ENCODE data around the gene RAPGEF1.
"Not testable (repeated sequence)": the region's sequence is repeated elsewhere in the genome, so short reads cannot be mapped to it uniquely, and the experiment has no call there.

Gene RAPGEF1

GRCh38 chr9:131554087-131554842 is 185.6 kb downstream of the RAPGEF1 start:
- DNase-seq (ENCODE audit: low read depth) = no peak
- no peak for TF ChIP-seq CTCF (IDR thresholded peaks at IDR 0.05; ENCODE audit: low read depth, low read length, missing control alignments)
- in situ Hi-C loops (cut with HindIII; ENCODE audit: low sequenced_read_pairs) = no loop called here
- no peak overlapping the region for H3K4me3 ChIP-seq (ENCODE audit: low read depth, low read length)

GRCh38 chr9:131552030-131552429 is 187.8 kb downstream of the RAPGEF1 start:
- H3K4me3 ChIP-seq (ENCODE audit: low read depth, low read length) = no peak overlapping the region
- no peak for TF ChIP-seq CTCF (IDR thresholded peaks at IDR 0.05; ENCODE audit: low read depth, low read length, missing control alignments)
- in situ Hi-C loops (cut with HindIII; ENCODE audit: low sequenced_read_pairs) = no loop called here
- DNase-seq (ENCODE audit: low read depth) = no peak

GRCh38 chr9:131550465-131550864 is 189.4 kb downstream of the RAPGEF1 start:
- DNase-seq (ENCODE audit: low read depth); H3K4me3 ChIP-seq (ENCODE audit: low read depth, low read length); in situ Hi-C loops (cut with HindIII; ENCODE audit: low sequenced_read_pairs): not testable (repeated sequence)

- H3K4me3 ChIP-seq (ENCODE audit: low read depth, low read length); DNase-seq (ENCODE audit: low read depth); in situ Hi-C loops (cut with HindIII; ENCODE audit: low sequenced_read_pairs): not testable (repeated sequence)
These were observed 190.7 kb downstream of the RAPGEF1 start for GRCh38 chr9:131549186-131549585.

GRCh38 chr9:131546336-131547084 is 193.4 kb downstream of the RAPGEF1 start:
- no peak for DNase-seq (ENCODE audit: low read depth)
- peak overlapping the region; percentile 18 for H3K4me3 ChIP-seq (ENCODE audit: low read depth, low read length)
- in situ Hi-C loops (cut with HindIII; ENCODE audit: low sequenced_read_pairs) = no loop called here
- TF ChIP-seq CTCF (IDR thresholded peaks at IDR 0.05; ENCODE audit: low read depth, low read length, missing control alignments) = no peak

GRCh38 chr9:131545786-131546335 is 194.0 kb downstream of the RAPGEF1 start:
- no peak for TF ChIP-seq CTCF (IDR thresholded peaks at IDR 0.05; ENCODE audit: low read depth, low read length, missing control alignments)
- in situ Hi-C loops (cut with HindIII; ENCODE audit: low sequenced_read_pairs) = no loop called here

GRCh38 chr9:131545003-131545785 is 194.7 kb downstream of the RAPGEF1 start, which contains the start of gene PRRT1B:
Gene PRRT1B, plus strand, starts transcription at chr9:131545523. Its CDS starts 93 bp downstream, at chr9:131545616.
- peak within 1 kb of the TSS; percentile 18 for H3K4me3 ChIP-seq (ENCODE audit: low read depth, low read length)
- in situ Hi-C loops (cut with HindIII; ENCODE audit: low sequenced_read_pairs) = no loop called here
- TF ChIP-seq CTCF (IDR thresholded peaks at IDR 0.05; ENCODE audit: low read depth, low read length, missing control alignments) = no peak
- DNase-seq (ENCODE audit: low read depth) = no peak

More at GRCh38 chr9:131545786-131546335, 194.0 kb downstream of the RAPGEF1 start:
- no peak for DNase-seq (ENCODE audit: low read depth)
- no peak overlapping the region for H3K4me3 ChIP-seq (ENCODE audit: low read depth, low read length)

Data from astrocyte of the cerebellum (primary cell).